H9 (cell line): ENCODE data around the gene TMEM222. TPM values are rescaled to one million over a fixed set of nuclear protein-coding genes. Genes with fewer than 3 reads are reported as not detected.

Experiments used
- DNase-seq: peaks from one replicate; pipeline ENCODE4 v3.0.0-alpha.2; 2017
- H2AFZ ChIP-seq: one replicate; pipeline ENCODE4 v1.6.1; 2013; ENCODE audit warnings: mild to moderate bottlenecking, low read length, control low read depth, moderate library complexity
- H2AK5ac ChIP-seq: 2 replicates; pipeline ENCODE4 v1.6.1; 2013; ENCODE audit warnings: low read length, control low read depth, mixed read lengths; ENCODE audit not compliant: insufficient read length
- H2BK120ac ChIP-seq: one replicate; pipeline ENCODE4 v1.6.1; 2013; ENCODE audit warnings: low read depth, mild to moderate bottlenecking, low read length, control low read depth, inconsistent platforms; ENCODE audit not compliant: poor library complexity, severe bottlenecking
- H2BK12ac ChIP-seq: 2 replicates; pipeline ENCODE4 v1.6.1; 2013; ENCODE audit warnings: low read length, control low read depth, mixed read lengths, low read depth; ENCODE audit not compliant: insufficient read length
- H2BK15ac ChIP-seq: 2 replicates; pipeline ENCODE4 v1.6.1; 2013; ENCODE audit warnings: low read depth, low read length, control low read depth
- H2BK20ac ChIP-seq: one replicate; pipeline ENCODE4 v1.6.1; 2013; ENCODE audit warnings: low read depth, mild to moderate bottlenecking, low read length, control low read depth, inconsistent platforms; ENCODE audit not compliant: poor library complexity, severe bottlenecking
- H2BK5ac ChIP-seq: 2 replicates; pipeline ENCODE4 v1.6.1; 2013; ENCODE audit warnings: low read length, control low read depth, mixed read lengths; ENCODE audit not compliant: insufficient read length
- H3K14ac ChIP-seq: 2 replicates; pipeline ENCODE4 v1.6.1; 2013; ENCODE audit warnings: low read length, control low read depth; ENCODE audit not compliant: insufficient read depth
- H3K18ac ChIP-seq: 2 replicates; pipeline ENCODE4 v1.6.1; 2013; ENCODE audit warnings: low read depth, mild to moderate bottlenecking, mixed read lengths, low read length, control low read depth; ENCODE audit not compliant: insufficient read length
- H3K23ac ChIP-seq: 2 replicates; pipeline ENCODE4 v1.6.1; 2013; ENCODE audit warnings: low read length, control low read depth, mixed read lengths, low read depth; ENCODE audit not compliant: insufficient read length
- H3K23me2 ChIP-seq: 2 replicates; pipeline ENCODE4 v1.6.1; 2013; ENCODE audit warnings: low read depth, mild to moderate bottlenecking, mixed read lengths, low read length, control low read depth; ENCODE audit not compliant: insufficient read length, poor library complexity, severe bottlenecking
- H3K27ac ChIP-seq: 2 replicates; pipeline ENCODE4 v1.5.1; 2013; ENCODE audit warnings: low read length, control low read depth, mixed read lengths, low read depth; ENCODE audit not compliant: insufficient read length
- H3K27me3 ChIP-seq: 2 replicates; pipeline ENCODE4 v1.6.1; 2013; ENCODE audit warnings: low read length, control low read depth, inconsistent platforms; ENCODE audit not compliant: insufficient read depth
- H3K4ac ChIP-seq: 2 replicates; pipeline ENCODE4 v1.6.1; 2013; ENCODE audit warnings: low read depth, mild to moderate bottlenecking, control low read depth, inconsistent platforms, low read length, moderate library complexity
- H3K4me1 ChIP-seq: 2 replicates; pipeline ENCODE4 v1.6.1; 2013; ENCODE audit warnings: low read length, control low read depth, inconsistent platforms; ENCODE audit not compliant: insufficient read depth
- H3K4me2 ChIP-seq: 2 replicates; pipeline ENCODE4 v1.6.1; 2013; ENCODE audit warnings: low read length, control low read depth, mixed read lengths; ENCODE audit not compliant: insufficient read length, insufficient read depth
- H3K56ac ChIP-seq: 2 replicates; pipeline ENCODE4 v1.6.1; 2013; ENCODE audit warnings: low read depth, mild to moderate bottlenecking, mixed read lengths, low read length, control low read depth; ENCODE audit not compliant: insufficient read length
- H3K79me1 ChIP-seq: 2 replicates; pipeline ENCODE4 v1.6.1; 2013; ENCODE audit warnings: low read depth, mild to moderate bottlenecking, moderate library complexity, low read length, control low read depth, inconsistent platforms; ENCODE audit not compliant: insufficient read depth, poor library complexity, severe bottlenecking
- H3K79me2 ChIP-seq: 2 replicates; pipeline ENCODE4 v1.6.1; 2013; ENCODE audit warnings: low read length, control low read depth, inconsistent platforms; ENCODE audit not compliant: insufficient read depth
- H3K9ac ChIP-seq: 2 replicates; pipeline ENCODE4 v1.6.1; 2013; ENCODE audit warnings: low read length, control low read depth, mixed read lengths; ENCODE audit not compliant: insufficient read length; ENCODE audit errors: extremely low read depth
- H3K9me3 ChIP-seq: one replicate; pipeline ENCODE4 v1.6.1; 2013; ENCODE audit warnings: low read depth, low read length, inconsistent platforms; ENCODE audit not compliant: control insufficient read depth
- H3T11ph ChIP-seq: one replicate; pipeline ENCODE4 v1.6.1; 2013; ENCODE audit warnings: mild to moderate bottlenecking, low read length, control low read depth, inconsistent platforms
- H4K20me1 ChIP-seq: one replicate; pipeline ENCODE4 v1.6.1; 2013; ENCODE audit not compliant: control insufficient read depth, insufficient read length, insufficient read depth
- H4K5ac ChIP-seq: 2 replicates; pipeline ENCODE4 v1.6.1; 2013; ENCODE audit warnings: low read depth, mild to moderate bottlenecking, mixed read lengths, low read length, control low read depth; ENCODE audit not compliant: insufficient read length
- H4K8ac ChIP-seq: replicated peaks from 2 replicates; pipeline ENCODE4 v1.6.1; 2013; ENCODE audit warnings: low read length, control low read depth, mixed read lengths, low read depth; ENCODE audit not compliant: insufficient read length
- H4K91ac ChIP-seq: 2 replicates; pipeline ENCODE4 v1.6.1; 2013; ENCODE audit warnings: low read depth, mild to moderate bottlenecking, moderate library complexity, mixed read lengths, low read length, control low read depth; ENCODE audit not compliant: insufficient read length
- H3K27ac Mint-ChIP-seq, 3 experiments: 2 replicates in 2 of 3; 3 replicates in 1 of 3; pipeline ENCODE4 v1.8.0; 2020 to 2021; ENCODE audit warnings: mixed read lengths in 3 of 3, mild to moderate bottlenecking in 1 of 3, moderate library complexity in 1 of 3
- H3K27me3 Mint-ChIP-seq: 2 replicates; pipeline ENCODE4 v1.8.0; 2021; ENCODE audit warnings: low read depth, mild to moderate bottlenecking, moderate library complexity, mixed read lengths
- H3K36me3 Mint-ChIP-seq, 3 experiments: 2 replicates in 2 of 3; 3 replicates in 1 of 3; pipeline ENCODE4 v1.8.0; 2020 to 2021; ENCODE audit warnings: low read depth in 3 of 3, mixed read lengths in 3 of 3; ENCODE audit not compliant: insufficient read depth in 1 of 3
- H3K4me1 Mint-ChIP-seq, 2 experiments: 2 replicates each; pipeline ENCODE4 v1.8.0; 2020; ENCODE audit warnings: mixed read lengths in 2 of 2
- H3K4me3 Mint-ChIP-seq, 2 experiments: 2 replicates in 1 of 2; 3 replicates in 1 of 2; pipeline ENCODE4 v1.8.0; 2020 to 2021; ENCODE audit warnings: mild to moderate bottlenecking in 2 of 2, mixed read lengths in 2 of 2, moderate library complexity in 1 of 2
- H3K9me3 Mint-ChIP-seq, 2 experiments: 2 replicates in 1 of 2; 3 replicates in 1 of 2; pipeline ENCODE4 v1.8.0; 2020; ENCODE audit warnings: mild to moderate bottlenecking in 2 of 2, mixed read lengths in 2 of 2, moderate library complexity in 1 of 2
- CTCF ChIP-seq: fragments of 200-600 bp; sonication (generic); conservative IDR thresholded peaks from 3 replicates; pipeline ENCODE4 v1.8.0; 2021; ENCODE audit warnings: antibody characterized with exemption, mild to moderate bottlenecking
- WGBS: extraction: QIAGEN DNeasy Blood & Tissue Kit; methylation state at CpG from one replicate; pipeline ENCODE4 v1.1.7; 2013; ENCODE audit warnings: missing lambda C conversion rate, low lambda C conversion rate, mixed read lengths; ENCODE audit not compliant: insufficient read length; ENCODE audit errors: extremely low coverage; 5-methylcytosine and 5-hydroxymethylcytosine counted together
- total RNA-seq: library from RNA; stranded (reverse); gene quantifications from 2 replicates; pipeline ENCODE4 v1.2.1, GENCODE V29; 2021

TMEM222 gene
- total RNA-seq, 1 experiment from 2014 or later: 36.8 TPM

DNA sequence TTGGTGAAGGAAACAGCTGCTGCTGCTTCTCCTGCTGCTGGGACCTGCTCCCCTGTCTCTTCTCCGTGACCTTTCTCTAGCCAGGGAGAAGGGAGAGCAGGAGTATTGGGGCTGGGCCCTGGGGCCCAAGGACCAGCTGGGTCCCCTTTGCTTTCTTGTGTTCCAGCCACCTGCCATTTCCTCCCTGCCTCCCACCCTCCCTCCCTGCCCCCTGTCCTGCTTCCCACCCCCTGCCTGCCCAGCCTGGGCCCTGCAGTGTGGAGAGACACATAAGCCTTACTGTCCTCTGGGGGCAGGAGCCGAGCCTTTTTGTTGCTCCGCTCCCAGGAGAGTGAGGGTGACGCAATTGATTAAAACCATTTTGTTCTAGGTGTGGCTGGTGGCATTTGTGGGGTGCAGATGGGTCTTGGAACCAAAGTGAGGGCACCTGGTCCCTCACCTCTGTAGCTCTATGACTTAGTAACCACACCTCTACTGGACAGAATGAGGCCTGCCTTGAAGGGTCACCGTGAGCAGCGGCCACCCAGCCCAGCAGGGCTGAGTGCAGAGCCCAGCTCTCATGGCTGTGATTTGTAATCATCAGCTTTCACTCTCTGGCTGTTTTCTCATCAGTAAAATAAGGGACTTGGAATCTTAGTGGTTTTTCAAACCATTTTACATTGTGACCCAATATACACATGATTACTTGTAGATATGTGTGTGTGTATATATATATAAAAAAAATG is 13.9 kb upstream of the TMEM222 start:
- Histone ChIP-seq H2BK120ac (no peak overlapping the region), H2AK5ac (no peak overlapping the region), H3T11ph (no peak overlapping the region), H3K4ac (no peak overlapping the region), H4K91ac (no peak overlapping the region), H3K18ac (peak overlapping the region; percentile 56), H3K79me1 (no peaks in the 10 kb centered on the region), H2BK15ac (no peak overlapping the region), H3K14ac (0 out of 2 replicates have a peak overlapping the region, but pooled peaks have one; percentile 23), H3K27me3 (no peaks in the 10 kb centered on the region), H2AFZ (no peak overlapping the region), H3K23ac (no peak overlapping the region), H2BK5ac (no peak overlapping the region), H4K20me1 (no peaks in the 10 kb centered on the region), H3K9me3 (no peaks in the 10 kb centered on the region), H3K4me2 (peak overlapping the region; percentile 7), H3K23me2 (no peaks in the 10 kb centered on the region), H3K79me2 (no peaks in the 10 kb centered on the region), H2BK12ac (no peak overlapping the region), H2BK20ac (no peak overlapping the region), H4K8ac (no peak overlapping the region), H3K56ac (no peak overlapping the region), H3K27ac (no peak overlapping the region), H3K9ac (no peak overlapping the region), H4K5ac (no peak overlapping the region), H3K4me1 (peaks cover 6% of the 10 kb centered on the region)
- Mint-ChIP-seq H3K4me3 (peak overlapping the region; percentile 12 to 67; a peak in 4 of 5 replicates), H3K27me3 (peaks cover 5% of the 10 kb centered on the region), H3K27ac (peak overlapping the region; percentile 85 to 93 (median 88); a peak in 6 of 7 replicates), H3K36me3 (peaks cover 0 to 5% (median 0%) of the 10 kb centered on the region in 3 experiments; a peak in 2 of 7 replicates), H3K4me1 (peaks cover 19 to 32% of the 10 kb centered on the region in 2 experiments), H3K9me3 (no peaks in the 10 kb centered on the region)
- DNase-seq: no peak
- no peak; the same call in 2 of the 3 replicates for TF ChIP-seq CTCF
- WGBS: no CpG with 5 or more reads among the region's 6 CpGs
